Thoracic aorta (tissue), 2 donors: Measurements from ENCODE around the gene LYRM9. TPM values are rescaled to one million over a fixed set of nuclear protein-coding genes. Genes with fewer than 3 reads are reported as not detected.

Source experiments
- ATAC-seq: fragments of 150-250 bp; one replicate; pipeline ENCODE4 v1.8.0; 2017; ENCODE audit warnings: low read depth; ENCODE audit not compliant: insufficient number of reproducible peaks, low FRiP score
- DNase-seq: peaks from one replicate; pipeline ENCODE4 v3.0.0-alpha.2; 2020; ENCODE audit warnings: low spot score
- H3K27ac ChIP-seq, 2 donors: fragments of 200-600 bp; sonication (generic); 1 replicate in 1 of 2; 2 replicates in 1 of 2; pipeline ENCODE4 v1.5.1; 2016; ENCODE audit warnings: mild to moderate bottlenecking in 2 of 2, moderate library complexity in 2 of 2
- H3K27me3 ChIP-seq: fragments of 200-600 bp; sonication (generic); replicated peaks from 2 replicates; pipeline ENCODE4 v1.6.0; 2016; ENCODE audit warnings: mild to moderate bottlenecking; ENCODE audit not compliant: insufficient read depth
- H3K36me3 ChIP-seq: fragments of 200-600 bp; sonication (generic); one replicate; pipeline ENCODE4 v1.5.1; 2016
- H3K4me1 ChIP-seq, 2 donors: fragments of 200-600 bp; sonication (generic); 1 replicate in 1 of 2; 2 replicates in 1 of 2; pipeline versions ENCODE4 v1.5.1 to v1.6.0; 2016; ENCODE audit warnings: low read depth in 2 of 2, mild to moderate bottlenecking in 1 of 2; ENCODE audit not compliant: control insufficient read depth in 1 of 2
- H3K4me3 ChIP-seq: fragments of 200-600 bp; sonication (generic); 2 replicates; pipeline ENCODE4 v1.5.1; 2016; ENCODE audit warnings: mild to moderate bottlenecking
- H3K9me3 ChIP-seq: fragments of 200-600 bp; sonication (generic); 2 replicates; pipeline ENCODE4 v1.5.1; 2016
- CTCF ChIP-seq: fragments of 200-600 bp; sonication (generic); IDR thresholded peaks from one replicate; pipeline ENCODE4 v1.5.1; 2019; ENCODE audit warnings: antibody characterized with exemption
- total RNA-seq, 2 donors: library from RNA; depleted of rRNA; stranded (reverse); fragments of >200 nt; gene quantifications; one replicate each; pipeline versions ENCODE4 v1.1.0 to v1.2.3, GENCODE V29; 2016

LYRM9 gene
- total RNA-seq = 10 to 100 TPM; 10.6 to 27.2 TPM

- no peaks in the 10 kb centered on the region for H3K27me3 ChIP-seq
- no peaks in the 10 kb centered on the region for H3K9me3 ChIP-seq
- H3K4me3 ChIP-seq = peak within 1 kb of the TSS; percentile 91
- peak within 1 kb of the TSS; percentile 70 to 78 for H3K27ac ChIP-seq
- no peaks in the 10 kb centered on the region for H3K36me3 ChIP-seq
- peaks cover 20 to 31% of the 10 kb centered on the region in 2 donors for H3K4me1 ChIP-seq
- ATAC-seq (peak; percentile 97), DNase-seq (peak; percentile 51)
- peak; percentile 87 for TF ChIP-seq CTCF
Measured at GRCh38 chr17:27892866-27893769, at the start of gene LYRM9. Gene LYRM9, minus strand, starts transcription at chr17:27893365. Its CDS starts 10,671 bp downstream, at chr17:27882694.

- H3K9me3 ChIP-seq = no peaks in the 10 kb centered on the region
- TF ChIP-seq CTCF = no peak
- no peak overlapping the region for H3K4me3 ChIP-seq
- no peak for DNase-seq
- H3K4me1 ChIP-seq = no peaks in the 10 kb centered on the region
- no peaks in the 10 kb centered on the region for H3K36me3 ChIP-seq
- no peak overlapping the region for H3K27ac ChIP-seq
- H3K27me3 ChIP-seq = no peaks in the 10 kb centered on the region
- no peak for ATAC-seq
Measured at GRCh38 chr17:27940503-27941428, 47.6 kb upstream of the LYRM9 start.

- no peaks in the 10 kb centered on the region for H3K4me1 ChIP-seq
- no peak for TF ChIP-seq CTCF
- no peak overlapping the region for H3K4me3 ChIP-seq
- H3K36me3 ChIP-seq = no peaks in the 10 kb centered on the region
- H3K9me3 ChIP-seq = no peaks in the 10 kb centered on the region
- no peak for ATAC-seq
- no peak overlapping the region for H3K27ac ChIP-seq
- H3K27me3 ChIP-seq = no peaks in the 10 kb centered on the region
- no peak for DNase-seq
Measured at GRCh38 chr17:27939474-27940465, 46.6 kb upstream of the LYRM9 start.

GRCh38 chr17:27938864-27939263 is 45.7 kb upstream of the LYRM9 start:
- ATAC-seq = no peak

More at GRCh38 chr17:27938864-27939263, 45.7 kb upstream of the LYRM9 start:
- no peak for TF ChIP-seq CTCF
- Histone ChIP-seq H3K36me3 (no peaks in the 10 kb centered on the region), H3K27ac (no peak overlapping the region), H3K9me3 (no peaks in the 10 kb centered on the region), H3K27me3 (no peaks in the 10 kb centered on the region), H3K4me3 (no peak overlapping the region), H3K4me1 (no peaks in the 10 kb centered on the region)
- DNase-seq = no peak
